ENCODE results near the gene PSD4. TPM values are rescaled to one million over a fixed set of nuclear protein-coding genes. Genes with fewer than 3 reads are reported as not detected.

PSD4 gene
- total RNA-seq, 1 donor from 2014 or later = 39.0 TPM

- TF ChIP-seq, protein P1, sequence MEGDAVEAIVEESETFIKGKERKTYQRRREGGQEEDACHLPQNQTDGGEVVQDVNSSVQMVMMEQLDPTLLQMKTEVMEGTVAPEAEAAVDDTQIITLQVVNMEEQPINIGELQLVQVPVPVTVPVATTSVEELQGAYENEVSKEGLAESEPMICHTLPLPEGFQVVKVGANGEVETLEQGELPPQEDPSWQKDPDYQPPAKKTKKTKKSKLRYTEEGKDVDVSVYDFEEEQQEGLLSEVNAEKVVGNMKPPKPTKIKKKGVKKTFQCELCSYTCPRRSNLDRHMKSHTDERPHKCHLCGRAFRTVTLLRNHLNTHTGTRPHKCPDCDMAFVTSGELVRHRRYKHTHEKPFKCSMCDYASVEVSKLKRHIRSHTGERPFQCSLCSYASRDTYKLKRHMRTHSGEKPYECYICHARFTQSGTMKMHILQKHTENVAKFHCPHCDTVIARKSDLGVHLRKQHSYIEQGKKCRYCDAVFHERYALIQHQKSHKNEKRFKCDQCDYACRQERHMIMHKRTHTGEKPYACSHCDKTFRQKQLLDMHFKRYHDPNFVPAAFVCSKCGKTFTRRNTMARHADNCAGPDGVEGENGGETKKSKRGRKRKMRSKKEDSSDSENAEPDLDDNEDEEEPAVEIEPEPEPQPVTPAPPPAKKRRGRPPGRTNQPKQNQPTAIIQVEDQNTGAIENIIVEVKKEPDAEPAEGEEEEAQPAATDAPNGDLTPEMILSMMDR (IDR thresholded peaks at IDR 0.05) = no peak
- TF ChIP-seq POLR2AphosphoS5 (IDR thresholded peaks at IDR 0.05; ENCODE audit: insufficient read depth in 1 of 2, low read depth in 1 of 2) (no peak), POLR2A (IDR thresholded peaks at IDR 0.05) (no peak)
- no peaks in the 10 kb centered on the region for H3K9me3 ChIP-seq
- H3K4me3 ChIP-seq = no peak overlapping the region
- intact Hi-C loops (cut with DNase I) = no loop called here
- H3K36me3 ChIP-seq = no peaks in the 10 kb centered on the region
- no peaks in the 10 kb centered on the region for H3K27me3 ChIP-seq
- no peak overlapping the region for H3K27ac ChIP-seq
- DNase-seq (ENCODE audit: extremely low spot score in 2 of 2) = no peak
- no peaks in the 10 kb centered on the region for H3K4me1 ChIP-seq
These were observed 4.4 kb downstream of the PSD4 start for GRCh38 chr2:113178069-113178746.

DNA sequence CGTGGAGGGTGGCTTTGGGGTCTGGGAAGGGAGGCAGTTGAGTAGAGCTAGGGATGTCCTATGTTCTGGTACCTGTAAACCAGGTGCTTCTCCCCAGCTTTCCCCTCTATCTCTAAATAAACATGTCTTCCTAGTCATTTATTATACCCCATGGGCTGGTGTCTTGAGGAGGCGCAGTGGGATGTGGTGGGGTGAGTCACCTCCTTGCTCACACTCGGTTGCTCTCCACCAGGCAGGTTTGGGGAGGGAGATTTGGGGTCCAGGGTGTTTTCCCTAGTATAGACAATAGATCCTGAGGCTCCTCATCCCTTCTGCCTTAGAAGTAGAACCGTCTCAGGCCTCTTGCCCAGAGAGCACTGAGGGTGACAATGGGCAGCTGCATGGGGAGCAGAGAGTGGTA lies 5.1 kb downstream of the PSD4 start:
- Histone ChIP-seq H3K27me3 (no peaks in the 10 kb centered on the region), H3K9me3 (no peaks in the 10 kb centered on the region), H3K36me3 (no peaks in the 10 kb centered on the region), H3K27ac (no peak overlapping the region), H3K4me3 (no peak overlapping the region), H3K4me1 (no peaks in the 10 kb centered on the region)
- intact Hi-C loops (cut with DNase I) = no loop called here
- DNase-seq (ENCODE audit: extremely low spot score in 2 of 2) = no peak
- TF ChIP-seq, protein P1 (IDR thresholded peaks at IDR 0.05) = no peak
- no peak for TF ChIP-seq POLR2A (IDR thresholded peaks at IDR 0.05)

DNA sequence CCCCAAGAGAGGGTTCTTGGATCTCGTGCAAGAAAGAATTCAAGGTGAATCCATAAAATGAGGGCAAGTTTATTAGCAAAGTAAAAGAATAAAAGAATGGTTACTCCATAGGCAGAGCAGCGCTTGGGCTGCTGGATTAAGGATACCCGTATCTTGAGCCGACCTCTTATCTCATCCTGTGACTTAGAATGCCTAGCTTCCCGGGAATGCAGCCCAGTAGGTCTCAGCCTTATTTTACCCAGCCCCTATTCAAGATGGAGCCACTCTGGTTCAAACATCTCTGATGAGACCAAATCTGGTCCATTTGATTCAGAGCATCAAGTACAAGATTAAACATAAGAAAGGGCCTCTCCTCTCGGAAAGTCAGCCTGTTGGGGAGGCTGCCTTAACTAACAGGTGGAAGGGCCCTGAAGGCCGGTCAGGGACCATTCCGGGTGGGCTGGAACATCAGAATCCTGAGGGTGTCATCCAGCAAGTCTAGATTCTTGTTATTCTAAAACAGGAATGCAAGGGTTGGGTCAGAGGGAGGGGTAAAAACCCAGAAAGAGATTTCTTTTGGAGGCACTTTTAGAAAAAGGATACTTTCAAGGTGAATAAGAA lies 5.8 kb downstream of the PSD4 start:
- intact Hi-C loops (cut with DNase I) = no loop called here
- Histone ChIP-seq H3K4me1 (no peaks in the 10 kb centered on the region), H3K4me3 (no peak overlapping the region), H3K36me3 (no peaks in the 10 kb centered on the region), H3K9me3 (no peaks in the 10 kb centered on the region), H3K27me3 (no peaks in the 10 kb centered on the region), H3K27ac (no peak overlapping the region)
- TF ChIP-seq POLR2AphosphoS5 (IDR thresholded peaks at IDR 0.05; ENCODE audit: insufficient read depth in 1 of 2, low read depth in 1 of 2) (no peak), POLR2A (IDR thresholded peaks at IDR 0.05) (no peak)
- TF ChIP-seq, protein P1 (IDR thresholded peaks at IDR 0.05) = no peak
- no peak for DNase-seq (ENCODE audit: extremely low spot score in 2 of 2)

GRCh38 chr2:113180131-113180946 lies 6.6 kb downstream of the PSD4 start:
- Histone ChIP-seq H3K27ac (no peak overlapping the region), H3K27me3 (no peaks in the 10 kb centered on the region), H3K36me3 (no peaks in the 10 kb centered on the region), H3K4me3 (no peak overlapping the region), H3K9me3 (no peaks in the 10 kb centered on the region), H3K4me1 (no peaks in the 10 kb centered on the region)
- intact Hi-C loops (cut with DNase I) = no loop called here
- DNase-seq (ENCODE audit: extremely low spot score in 2 of 2) = no peak
- no peak for TF ChIP-seq POLR2AphosphoS5 (IDR thresholded peaks at IDR 0.05; ENCODE audit: insufficient read depth in 1 of 2, low read depth in 1 of 2)
- TF ChIP-seq, protein P1 (IDR thresholded peaks at IDR 0.05) = no peak
- no peak for TF ChIP-seq POLR2A (IDR thresholded peaks at IDR 0.05)

Measured in vagina (tissue), 2 donors.